GM23248 (cell line): ENCODE measurements around the gene TRAPPC5. TPM values are rescaled to one million over a fixed set of nuclear protein-coding genes. Genes with fewer than 3 reads are reported as not detected.

ENCODE experiments used
- DNase-seq: peaks from one replicate; pipeline ENCODE4 v3.0.0-alpha.2; 2015
- H2AFZ ChIP-seq: fragments of 200-600 bp; sonication (generic); 2 replicates; pipeline ENCODE4 v1.6.1; 2016; ENCODE audit warnings: antibody characterized with exemption
- H3F3A ChIP-seq: fragments of 200-600 bp; sonication (generic); 2 replicates; pipeline ENCODE4 v1.6.1; 2016; ENCODE audit warnings: mild to moderate bottlenecking, antibody characterized with exemption, mixed run types; ENCODE audit not compliant: insufficient read depth
- H3K27ac ChIP-seq: fragments of 200-600 bp; sonication (generic); 2 replicates; pipeline ENCODE4 v1.5.1; 2016; ENCODE audit warnings: mild to moderate bottlenecking
- H3K27me3 ChIP-seq: fragments of 200-600 bp; sonication (generic); replicated peaks from 2 replicates; pipeline ENCODE4 v1.6.1; 2016; ENCODE audit warnings: mild to moderate bottlenecking; ENCODE audit not compliant: insufficient read depth
- H3K36me3 ChIP-seq: fragments of 200-600 bp; sonication (generic); 2 replicates; pipeline ENCODE4 v1.6.1; 2016; ENCODE audit warnings: low read depth, mild to moderate bottlenecking
- H3K4me1 ChIP-seq: fragments of 200-600 bp; sonication (generic); 2 replicates; pipeline ENCODE4 v1.6.1; 2016; ENCODE audit warnings: mild to moderate bottlenecking; ENCODE audit not compliant: insufficient read depth
- H3K4me2 ChIP-seq: fragments of 200-600 bp; sonication (generic); one replicate; pipeline ENCODE4 v1.6.1; 2016; ENCODE audit warnings: mild to moderate bottlenecking; ENCODE audit not compliant: unreplicated experiment
- H3K4me3 ChIP-seq: fragments of 200-600 bp; sonication (generic); 2 replicates; pipeline ENCODE4 v1.5.1; 2016; ENCODE audit warnings: mild to moderate bottlenecking
- H3K79me2 ChIP-seq: fragments of 200-600 bp; sonication (generic); 2 replicates; pipeline ENCODE4 v1.6.1; 2016; ENCODE audit warnings: mild to moderate bottlenecking; ENCODE audit not compliant: insufficient read depth
- H3K9ac ChIP-seq: fragments of 200-600 bp; sonication (generic); 2 replicates; pipeline ENCODE4 v1.6.1; 2016; ENCODE audit warnings: mild to moderate bottlenecking
- H3K9me2 ChIP-seq: fragments of 200-600 bp; sonication (generic); 2 replicates; pipeline ENCODE4 v1.6.1; 2016; ENCODE audit warnings: mixed run types, mild to moderate bottlenecking, moderate library complexity; ENCODE audit not compliant: insufficient read depth
- H3K9me3 ChIP-seq: fragments of 200-600 bp; sonication (generic); one replicate; pipeline ENCODE4 v1.6.1; 2017; ENCODE audit warnings: low read depth
- H4K20me1 ChIP-seq: fragments of 200-600 bp; sonication (generic); 2 replicates; pipeline ENCODE4 v1.6.0; 2016; ENCODE audit not compliant: insufficient read depth
- EZH2 ChIP-seq: fragments of 200-600 bp; sonication (generic); IDR thresholded peaks from 2 replicates; pipeline ENCODE4 v1.6.1; 2018; ENCODE audit warnings: antibody characterized with exemption, mild to moderate bottlenecking; ENCODE audit not compliant: insufficient read depth, poor library complexity, severe bottlenecking
- EZH2phosphoT487 ChIP-seq: fragments of 200-600 bp; sonication (generic); IDR thresholded peaks from 2 replicates; pipeline ENCODE4 v1.6.1; 2018; ENCODE audit warnings: antibody characterized with exemption, moderate library complexity, mild to moderate bottlenecking, low read depth; ENCODE audit not compliant: insufficient read depth
- WGBS, 2 experiments: methylation state at CpG; one replicate each; pipeline ENCODE4 v1.1.6; 2015 to 2017; ENCODE audit warnings: low lambda C conversion rate in 2 of 2, low coverage in 1 of 2; ENCODE audit errors: missing lambda C conversion rate in 2 of 2; 5-methylcytosine and 5-hydroxymethylcytosine counted together
- in situ Hi-C: fragments of 300-500 bp; cut with MboI; formaldehyde crosslinking; loops from 2 replicates; pipeline ENCODE4 v1.15.0; 2020
- polyA plus RNA-seq: library from polyadenylated mRNA; unstranded; fragments of >200 nt; fragmentation: Nextera tagmentation; extraction: Ambion mirVana; gene quantifications from 2 replicates; pipeline ENCODE4 v1.2.1, GENCODE V29; 2016
- total RNA-seq: library from RNA; depleted of rRNA; stranded (reverse); fragments of >200 nt; shearing (Covaris generic); gene quantifications from 2 replicates; pipeline ENCODE4 v1.2.3, GENCODE V29; 2014

Gene TRAPPC5
- total and polyA plus RNA-seq, 2 experiments from 2014 or later = 68.1 to 207 TPM

- H3K4me2 ChIP-seq = no peak overlapping the region
- H3K4me1 ChIP-seq = no peaks in the 10 kb centered on the region
Measured at GRCh38 chr19:7731218-7731595, 50.6 kb downstream of the TRAPPC5 start.

GRCh38 chr19:7731615-7732014 lies 51.0 kb downstream of the TRAPPC5 start:
- no peaks in the 10 kb centered on the region for H3K4me1 ChIP-seq
- no peak overlapping the region for H2AFZ ChIP-seq
- H4K20me1 ChIP-seq = no peaks in the 10 kb centered on the region
- no peaks in the 10 kb centered on the region for H3F3A ChIP-seq
- no peaks in the 10 kb centered on the region for H3K79me2 ChIP-seq
- WGBS, 2 experiments = 53 to 69% methylated on average over 5 of the region's 5 CpGs
- H3K9me3 ChIP-seq = no peaks in the 10 kb centered on the region
- DNase-seq = no peak
- H3K36me3 ChIP-seq = no peaks in the 10 kb centered on the region
- no peak overlapping the region for H3K27ac ChIP-seq
- no peak for TF ChIP-seq EZH2phosphoT487
- TF ChIP-seq EZH2 = no peak
- H3K9me2 ChIP-seq = no peaks in the 10 kb centered on the region
- no peak overlapping the region for H3K4me3 ChIP-seq
- in situ Hi-C loops = no loop called here
- no peak overlapping the region for H3K9ac ChIP-seq
- H3K27me3 ChIP-seq = peaks cover 67% of the 10 kb centered on the region
- no peak overlapping the region for H3K4me2 ChIP-seq

More at GRCh38 chr19:7731218-7731595, 50.6 kb downstream of the TRAPPC5 start:
- Histone ChIP-seq H3K36me3 (no peaks in the 10 kb centered on the region), H2AFZ (no peak overlapping the region), H3K9ac (no peak overlapping the region), H3K9me2 (no peaks in the 10 kb centered on the region), H3K27me3 (peaks cover 70% of the 10 kb centered on the region), H3K4me3 (no peak overlapping the region), H3K79me2 (no peaks in the 10 kb centered on the region), H3K27ac (no peak overlapping the region), H3K9me3 (no peaks in the 10 kb centered on the region), H4K20me1 (no peaks in the 10 kb centered on the region), H3F3A (no peaks in the 10 kb centered on the region)
- 28 to 35% methylated on average over 32 to 39 of the region's 39 CpGs for WGBS, 2 experiments
- in situ Hi-C loops = no loop called here
- TF ChIP-seq EZH2phosphoT487 = no peak
- DNase-seq = no peak

DNA sequence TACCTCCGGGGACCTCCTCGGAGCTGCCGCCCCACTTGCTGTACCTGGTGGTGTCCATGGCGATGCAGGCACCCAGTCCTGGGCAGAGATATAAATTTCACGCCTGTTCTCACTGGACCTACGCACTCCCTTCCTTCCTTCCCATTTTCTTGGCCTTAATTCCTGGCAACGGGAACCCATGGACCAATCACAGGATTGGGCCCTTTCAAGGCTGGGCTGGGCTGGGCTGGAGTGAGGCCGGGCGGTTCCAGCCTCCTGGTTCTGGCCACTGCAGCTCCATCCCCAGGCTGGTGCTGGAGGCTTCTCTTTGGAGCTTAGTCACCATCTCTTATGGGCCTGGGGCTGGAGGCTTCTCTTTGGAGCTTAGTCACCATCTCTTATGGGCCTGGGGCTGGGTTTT lies 51.4 kb downstream of the TRAPPC5 start, which contains the start of gene CLEC4G:
TSS of gene CLEC4G (minus strand) at position 66 of the 400 bp plus-strand sequence. CDS start at position 58, 8 bp downstream.
- no peak within 1 kb of the TSS for H2AFZ ChIP-seq
- H3K9ac ChIP-seq = no peak within 1 kb of the TSS
- no peaks in the 10 kb centered on the region for H3K4me1 ChIP-seq
- no peaks in the 10 kb centered on the region for H4K20me1 ChIP-seq
- H3K27ac ChIP-seq = no peak within 1 kb of the TSS
- no peak within 1 kb of the TSS for H3K4me2 ChIP-seq
- H3K79me2 ChIP-seq = no peaks in the 10 kb centered on the region
- peaks cover 63% of the 10 kb centered on the region for H3K27me3 ChIP-seq
- H3K9me2 ChIP-seq = no peaks in the 10 kb centered on the region
- H3K36me3 ChIP-seq = no peaks in the 10 kb centered on the region
- 13 to 18% methylated on average over 8 to 9 of the region's 9 CpGs for WGBS, 2 experiments
- no peaks in the 10 kb centered on the region for H3F3A ChIP-seq
- H3K9me3 ChIP-seq = no peaks in the 10 kb centered on the region
- TF ChIP-seq EZH2phosphoT487 = no peak
- TF ChIP-seq EZH2 = no peak
- in situ Hi-C loops = no loop called here
- H3K4me3 ChIP-seq = no peak within 1 kb of the TSS
- no peak for DNase-seq

GRCh38 chr19:7733376-7733775 lies 52.7 kb downstream of the TRAPPC5 start:
- Histone ChIP-seq H3K27ac (no peak overlapping the region), H3K4me1 (no peaks in the 10 kb centered on the region), H3K36me3 (no peaks in the 10 kb centered on the region), H3F3A (no peaks in the 10 kb centered on the region), H3K4me2 (no peak overlapping the region), H2AFZ (no peak overlapping the region), H3K4me3 (no peak overlapping the region), H3K79me2 (no peaks in the 10 kb centered on the region), H4K20me1 (no peaks in the 10 kb centered on the region), H3K9ac (no peak overlapping the region), H3K9me2 (no peaks in the 10 kb centered on the region), H3K9me3 (no peaks in the 10 kb centered on the region), H3K27me3 (peaks cover 50% of the 10 kb centered on the region)
- 21 to 29% methylated on average over 6 of the region's 6 CpGs for WGBS, 2 experiments
- in situ Hi-C loops = no loop called here
- no peak for TF ChIP-seq EZH2
- no peak for TF ChIP-seq EZH2phosphoT487
- DNase-seq = no peak
